IMR-90 (cell line): Measurements from ENCODE around the gene PSPH. TPM values are rescaled to one million over a fixed set of nuclear protein-coding genes. Genes with fewer than 3 reads are reported as not detected.
A peak's percentile ranks its signal among the peaks of the same experiment; 100 is the strongest.
"Not testable (repeated sequence)": the region's sequence is repeated elsewhere in the genome, so short reads cannot be mapped to it uniquely, and the experiment has no call there.

Experiments
- ATAC-seq: fragments of 200-7000 bp; cut with Tn5 transposase; 2 replicates; pipeline ENCODE4 v1.9.1; 2020; ENCODE audit warnings: low read depth, mild to moderate bottlenecking, moderate library complexity
- BruUV-seq: library from RNA; stranded (reverse); fragments of 400-500 nt; replicated peaks from 2 replicates; lab custom pipeline; 2021; lab: Mats Ljungman, UMichigan
- CTCF ChIA-PET: fragments of 300-600 bp; formaldehyde crosslinking; extraction: SDS; loops from one replicate; lab custom pipeline; 2021; ENCODE audit warnings: antibody characterized with exemption; lab: Yijun Ruan, JAX
- POLR2A ChIA-PET: fragments of 300-600 bp; sonication (Branson Sonifier 250); formaldehyde crosslinking; loops from one replicate; lab custom pipeline; 2022; ENCODE audit warnings: antibody characterized with exemption; ENCODE audit not compliant: unreplicated experiment; lab: Charles Lee
- DNase-seq: peaks from one replicate; pipeline ENCODE4 v3.0.0; 2013
- H2AFZ ChIP-seq: replicated peaks from 2 replicates; pipeline ENCODE3; 2013; ENCODE audit warnings: low read length, mild to moderate bottlenecking; ENCODE audit not compliant: poor library complexity
- H2AK5ac ChIP-seq: 2 replicates; pipeline ENCODE4 v1.6.1; 2013; ENCODE audit warnings: low read depth, low read length, inconsistent platforms
- H2AK9ac ChIP-seq: replicated peaks from 2 replicates; pipeline ENCODE3; 2013; ENCODE audit warnings: mild to moderate bottlenecking, low read depth, low read length, moderate library complexity; ENCODE audit not compliant: poor library complexity
- H2BK120ac ChIP-seq: 2 replicates; pipeline ENCODE4 v1.6.1; 2013; ENCODE audit warnings: low read depth, low read length, inconsistent platforms
- H2BK15ac ChIP-seq: 3 replicates; pipeline ENCODE4 v1.6.1; 2013; ENCODE audit warnings: low read depth, low read length, inconsistent platforms
- H2BK20ac ChIP-seq: 2 replicates; pipeline ENCODE4 v1.6.1; 2013; ENCODE audit warnings: low read depth, mild to moderate bottlenecking, inconsistent platforms, low read length, moderate library complexity
- H2BK5ac ChIP-seq: 2 replicates; pipeline ENCODE4 v1.6.1; 2013; ENCODE audit warnings: mild to moderate bottlenecking, low read depth, low read length, inconsistent platforms; ENCODE audit not compliant: poor library complexity, severe bottlenecking
- H3K14ac ChIP-seq: replicated peaks from 2 replicates; pipeline ENCODE4 v1.6.1; 2013; ENCODE audit warnings: low read depth, low read length, inconsistent platforms
- H3K18ac ChIP-seq: 2 replicates; pipeline ENCODE4 v1.6.1; 2013; ENCODE audit warnings: low read depth, low read length, control low read depth
- H3K23ac ChIP-seq: 2 replicates; pipeline ENCODE4 v1.6.1; 2013; ENCODE audit warnings: low read depth, low read length, inconsistent platforms
- H3K27ac ChIP-seq: 2 replicates; pipeline ENCODE4 v1.5.1; 2013; ENCODE audit warnings: mild to moderate bottlenecking, control low read depth, low read length; ENCODE audit not compliant: insufficient read depth
- H3K27me3 ChIP-seq: 2 replicates; pipeline ENCODE4 v1.6.1; 2013; ENCODE audit warnings: low read length; ENCODE audit not compliant: control insufficient read depth, insufficient read depth
- H3K36me3 ChIP-seq: 2 replicates; pipeline ENCODE4 v1.6.1; 2013; ENCODE audit warnings: low read length, mixed read lengths; ENCODE audit not compliant: control insufficient read depth, insufficient read depth
- H3K4ac ChIP-seq: 2 replicates; pipeline ENCODE4 v1.6.1; 2013; ENCODE audit warnings: low read depth, low read length, inconsistent platforms
- H3K4me1 ChIP-seq: 2 replicates; pipeline ENCODE4 v1.6.1; 2013; ENCODE audit warnings: low read length, mixed read lengths; ENCODE audit not compliant: control insufficient read depth, insufficient read depth
- H3K4me2 ChIP-seq: 2 replicates; pipeline ENCODE4 v1.6.1; 2013; ENCODE audit warnings: low read depth, mild to moderate bottlenecking, control low read depth, low read length, moderate library complexity
- H3K4me3 ChIP-seq: 2 replicates; pipeline ENCODE4 v1.5.1; 2013; ENCODE audit warnings: low read depth, mild to moderate bottlenecking, control low read depth, low read length, moderate library complexity; ENCODE audit not compliant: insufficient read depth
- H3K56ac ChIP-seq: 2 replicates; pipeline ENCODE4 v1.6.1; 2013; ENCODE audit warnings: low read length, inconsistent platforms; ENCODE audit not compliant: insufficient read depth; ENCODE audit errors: extremely low read depth
- H3K79me1 ChIP-seq, 2 experiments: 2 replicates each; pipeline ENCODE4 v1.6.1; 2013; ENCODE audit warnings: low read length in 2 of 2, inconsistent platforms in 1 of 2, low read depth in 1 of 2
- H3K9ac ChIP-seq: 2 replicates; pipeline ENCODE4 v1.6.1; 2013; ENCODE audit warnings: low read depth, low read length, control low read depth
- H3K9me1 ChIP-seq: 2 replicates; pipeline ENCODE4 v1.6.1; 2013; ENCODE audit warnings: low read length, inconsistent platforms; ENCODE audit not compliant: insufficient read depth
- H3K9me3 ChIP-seq: 2 replicates; pipeline ENCODE4 v1.6.1; 2013; ENCODE audit warnings: low read length; ENCODE audit not compliant: control insufficient read depth, insufficient read depth
- H4K20me1 ChIP-seq: 2 replicates; pipeline ENCODE4 v1.6.1; 2013; ENCODE audit warnings: low read length, inconsistent platforms; ENCODE audit not compliant: insufficient read depth
- H4K5ac ChIP-seq: 2 replicates; pipeline ENCODE4 v1.6.1; 2013; ENCODE audit warnings: mild to moderate bottlenecking, low read depth, low read length, control low read depth
- H4K8ac ChIP-seq, 2 experiments: 2 replicates each; pipeline ENCODE4 v1.6.1; 2013; ENCODE audit warnings: low read depth in 2 of 2, low read length in 2 of 2, control low read depth in 1 of 2, inconsistent platforms in 1 of 2
- H4K91ac ChIP-seq: 2 replicates; pipeline ENCODE4 v1.6.1; 2013; ENCODE audit warnings: low read depth, low read length, inconsistent platforms; ENCODE audit not compliant: insufficient read depth
- NFE2L2 ChIP-seq: fragments of 150-350 bp; IDR thresholded peaks from 2 replicates; pipeline ENCODE4 v1.6.1; 2016; ENCODE audit warnings: low read depth, mild to moderate bottlenecking, low read length
- WGBS, 2 experiments: methylation state at CpG; one replicate each; pipeline versions ENCODE4 v1.1.5 to v1.1.7; 2013; ENCODE audit warnings: missing lambda C conversion rate in 2 of 2; ENCODE audit not compliant: insufficient read length in 1 of 2; ENCODE audit errors: extremely low coverage in 2 of 2; 5-methylcytosine and 5-hydroxymethylcytosine counted together
- dilution Hi-C: fragments of 300-500 bp; cut with HindIII; formaldehyde crosslinking; loops from one replicate; pipeline ENCODE4 v1.14.3; 2018; ENCODE audit warnings: low sequenced_read_pairs; ENCODE audit not compliant: unreplicated experiment
- in situ Hi-C: fragments of 300-500 bp; cut with MboI; formaldehyde crosslinking; loops from 3 replicates; pipeline ENCODE4 v1.14.3; 2019; ENCODE audit warnings: low sequenced_read_pairs, inconsistent platforms, mixed read lengths
- intact Hi-C: fragments of 100-400 bp; cut with micrococcal nuclease; formaldehyde crosslinking; loops from 2 replicates; pipeline ENCODE4 v1.10.0; 2022
- polyA plus RNA-seq, 3 experiments: library from polyadenylated mRNA; depleted of rRNA; stranded (reverse); fragments of >200 nt; gene quantifications; 2 replicates each; pipeline ENCODE4 v1.2.3, GENCODE V29; 2012; ENCODE audit warnings: low replicate concordance in 1 of 3
- total RNA-seq: library from RNA; depleted of rRNA; stranded (reverse); fragments of >200 nt; gene quantifications from 2 replicates; pipeline ENCODE4 v1.2.3, GENCODE V29; 2012
- TF ChIP-seq, protein P1 (sequence below): fragments of 150-350 bp; IDR thresholded peaks from 2 replicates; pipeline ENCODE4 v1.6.1; 2016; ENCODE audit warnings: low read depth, mild to moderate bottlenecking, low read length, moderate library complexity, borderline replicate concordance

Gene PSPH
- total and polyA plus RNA-seq, 2 of the 4 experiments (the other 2 are of a cell fraction) = 31.8 to 48.4 TPM

DNA sequence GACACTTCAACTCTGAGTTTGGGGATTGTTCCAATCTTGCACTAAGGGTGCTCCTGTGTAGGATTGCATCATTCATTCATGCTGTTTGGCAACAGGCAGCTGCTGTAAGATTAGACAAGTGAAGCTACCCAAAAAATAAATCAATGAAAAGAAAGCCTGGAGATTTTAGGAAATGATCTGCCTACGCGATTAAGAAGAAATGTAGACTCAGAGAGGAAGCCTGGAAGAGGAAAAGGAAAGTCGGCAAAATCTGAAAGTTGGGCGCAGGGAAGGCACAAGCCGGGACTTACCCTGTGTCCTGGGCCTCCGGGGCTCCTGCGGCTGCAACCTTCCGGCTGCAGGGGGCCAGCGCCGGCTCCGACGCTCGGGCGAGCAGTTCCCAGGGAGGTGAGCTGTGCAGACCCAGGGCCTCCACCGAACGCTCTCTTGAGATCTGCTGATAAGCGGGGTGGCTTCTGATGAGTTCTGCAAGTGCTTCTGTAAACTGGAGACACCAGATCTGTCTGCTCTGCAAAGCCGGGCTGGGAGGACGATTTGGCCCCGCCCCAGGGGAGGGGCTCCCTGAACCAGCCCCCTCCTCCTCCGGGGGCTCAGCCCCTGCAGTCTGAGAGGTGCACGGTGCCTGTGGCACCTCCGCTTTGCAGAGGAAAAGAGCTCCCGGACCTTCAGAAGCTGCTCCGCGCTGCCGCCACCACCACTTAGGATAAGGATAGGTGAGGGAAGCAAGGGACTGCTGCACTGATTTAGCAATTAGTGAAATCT lies 17.4 kb downstream of the PSPH start (continued):
- TF ChIP-seq, protein P1, sequence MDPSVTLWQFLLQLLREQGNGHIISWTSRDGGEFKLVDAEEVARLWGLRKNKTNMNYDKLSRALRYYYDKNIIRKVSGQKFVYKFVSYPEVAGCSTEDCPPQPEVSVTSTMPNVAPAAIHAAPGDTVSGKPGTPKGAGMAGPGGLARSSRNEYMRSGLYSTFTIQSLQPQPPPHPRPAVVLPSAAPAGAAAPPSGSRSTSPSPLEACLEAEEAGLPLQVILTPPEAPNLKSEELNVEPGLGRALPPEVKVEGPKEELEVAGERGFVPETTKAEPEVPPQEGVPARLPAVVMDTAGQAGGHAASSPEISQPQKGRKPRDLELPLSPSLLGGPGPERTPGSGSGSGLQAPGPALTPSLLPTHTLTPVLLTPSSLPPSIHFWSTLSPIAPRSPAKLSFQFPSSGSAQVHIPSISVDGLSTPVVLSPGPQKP = no peak
- no peak for TF ChIP-seq NFE2L2

DNA sequence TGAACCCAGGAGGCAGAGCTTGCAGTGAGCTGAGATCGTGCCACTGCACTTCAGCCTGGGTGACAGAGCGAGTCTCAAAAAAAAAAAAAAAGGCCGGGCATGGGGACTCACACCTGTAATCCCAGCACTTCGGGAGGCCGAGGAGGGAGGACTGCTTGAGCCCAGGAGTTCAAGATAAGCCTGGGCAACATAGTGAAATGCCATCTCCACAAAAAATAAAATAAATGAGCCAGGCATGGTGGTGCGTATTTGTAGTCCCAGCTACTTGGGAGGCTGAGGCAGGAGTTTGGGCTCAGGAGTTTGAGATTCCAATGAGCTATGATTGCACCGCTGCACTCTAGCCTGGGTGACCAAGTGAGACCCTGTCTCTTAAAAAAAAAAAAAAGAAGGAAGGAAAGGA lies 18.7 kb downstream of the PSPH start:
- H2AK9ac ChIP-seq, H3K56ac ChIP-seq, H3K9me1 ChIP-seq, dilution Hi-C loops, H3K4me3 ChIP-seq, H2BK15ac ChIP-seq, H4K8ac ChIP-seq, H3K4ac ChIP-seq, H3K9ac ChIP-seq, H4K5ac ChIP-seq, H2BK120ac ChIP-seq, H3K36me3 ChIP-seq, H2BK20ac ChIP-seq, in situ Hi-C loops, H3K18ac ChIP-seq, H3K27me3 ChIP-seq, H2AK5ac ChIP-seq, H3K9me3 ChIP-seq, H2BK5ac ChIP-seq, H4K20me1 ChIP-seq, BruUV-seq, H2AFZ ChIP-seq, ATAC-seq, H4K91ac ChIP-seq, H3K4me1 ChIP-seq, H3K14ac ChIP-seq, H3K27ac ChIP-seq, DNase-seq, H3K23ac ChIP-seq, H3K4me2 ChIP-seq: not testable (repeated sequence)
- POLR2A ChIA-PET = interaction anchor here (0.7 kb wide), 1 partner anchor 633 kb away, joined by 5 read pairs; no protein-coding TSS in a partner anchor
- H3K79me1 ChIP-seq = peaks cover 17 to 42% of the 10 kb centered on the region in 2 experiments
- WGBS, 2 experiments = 100% methylated on average over 1 of the region's 7 CpGs; no CpG with 5 or more reads in 1 of the 2 experiments
- intact Hi-C loops = loop anchor here (2.0 kb wide), 1 partner anchor 18 kb away; the partner anchor contains the start of genes CCT6A and PSPH
- CTCF ChIA-PET = interaction anchor here (0.6 kb wide), 1 partner anchor 31 kb away, joined by 3 read pairs; no protein-coding TSS in a partner anchor

DNA sequence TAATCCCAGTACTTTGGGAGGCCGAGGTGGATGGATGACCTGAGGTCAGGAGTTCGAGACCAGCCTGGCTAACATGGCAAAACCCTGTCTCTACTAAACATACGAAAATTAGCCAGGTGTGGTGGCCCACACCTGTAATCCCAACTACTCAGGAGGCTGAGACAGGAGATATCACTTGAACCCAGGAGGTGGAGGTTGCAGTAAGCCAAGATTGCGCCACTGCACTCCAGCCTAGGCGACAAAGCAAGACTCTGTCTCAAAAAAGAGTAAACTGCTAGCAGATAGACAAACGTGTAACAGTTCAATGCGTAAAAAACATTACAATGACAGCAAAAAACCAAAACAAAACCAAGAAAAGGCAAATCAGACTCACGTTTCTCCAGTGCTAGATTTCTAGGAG lies 19.7 kb downstream of the PSPH start:
- H2AFZ ChIP-seq, H2AK9ac ChIP-seq, H3K27me3 ChIP-seq, H3K9ac ChIP-seq, POLR2A ChIA-PET, H3K18ac ChIP-seq, H2AK5ac ChIP-seq, H4K5ac ChIP-seq, H4K8ac ChIP-seq, dilution Hi-C loops, intact Hi-C loops, H3K36me3 ChIP-seq, H2BK15ac ChIP-seq, CTCF ChIA-PET, H3K14ac ChIP-seq, H3K4ac ChIP-seq, H4K91ac ChIP-seq, H2BK120ac ChIP-seq, H3K9me3 ChIP-seq, DNase-seq, H2BK20ac ChIP-seq, ATAC-seq, in situ Hi-C loops, BruUV-seq, H2BK5ac ChIP-seq, H4K20me1 ChIP-seq, H3K27ac ChIP-seq, H3K4me2 ChIP-seq, H3K9me1 ChIP-seq, H3K4me3 ChIP-seq, H3K4me1 ChIP-seq, H3K56ac ChIP-seq: not testable (repeated sequence)
- Histone ChIP-seq H3K23ac (0 out of 2 replicates have a peak overlapping the region, but pooled peaks have one; percentile 25), H3K79me1 (peaks cover 19 to 51% of the 10 kb centered on the region in 2 experiments)
- 100% methylated on average over 1 of the region's 8 CpGs; no CpG with 5 or more reads in 1 of the 2 experiments for WGBS, 2 experiments
